HG03196 (cell line): ENCODE data around the gene DISP1.
A peak's percentile ranks its signal among the peaks of the same experiment; 100 is the strongest.
"Not testable (repeated sequence)": the region's sequence is repeated elsewhere in the genome, so short reads cannot be mapped to it uniquely, and the experiment has no call there.

Experiments used
- ATAC-seq: cut with Tn5 transposase; IDR thresholded peaks from one replicate; pipeline ENCODE4 v1.9.1; 2021; ENCODE audit not compliant: unreplicated experiment

DISP1 gene

GRCh38 chr1:222794656-222795474, 20.0 kb upstream of the DISP1 start:
- ATAC-seq: no peak

GRCh38 chr1:222798116-222798515, 16.7 kb upstream of the DISP1 start:
- peak; percentile 54 for ATAC-seq

GRCh38 chr1:222798975-222799374, 15.9 kb upstream of the DISP1 start:
- ATAC-seq: no peak

DNA sequence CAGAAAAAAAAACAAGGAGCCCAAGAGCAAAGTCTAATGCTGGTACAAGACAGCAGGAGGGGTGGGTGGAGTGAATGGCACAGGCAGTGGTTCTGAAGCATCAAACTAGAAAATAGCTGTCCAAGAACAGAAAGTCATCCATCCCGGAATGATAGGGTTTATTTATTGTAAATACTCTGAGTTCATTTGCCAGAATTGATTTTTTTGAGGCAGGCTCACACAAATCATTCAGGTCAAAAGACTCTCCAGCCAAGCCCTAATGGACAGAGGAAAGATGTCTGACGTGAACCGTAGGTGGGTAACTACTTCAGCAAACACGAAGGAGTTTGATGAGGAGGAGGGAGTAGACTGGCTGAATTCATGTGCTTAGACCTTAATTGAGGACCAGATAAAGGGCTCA, 13.8 kb upstream of the DISP1 start:
- no peak for ATAC-seq

GRCh38 chr1:222811671-222812070, 3.2 kb upstream of the DISP1 start:
- ATAC-seq: no peak

DNA sequence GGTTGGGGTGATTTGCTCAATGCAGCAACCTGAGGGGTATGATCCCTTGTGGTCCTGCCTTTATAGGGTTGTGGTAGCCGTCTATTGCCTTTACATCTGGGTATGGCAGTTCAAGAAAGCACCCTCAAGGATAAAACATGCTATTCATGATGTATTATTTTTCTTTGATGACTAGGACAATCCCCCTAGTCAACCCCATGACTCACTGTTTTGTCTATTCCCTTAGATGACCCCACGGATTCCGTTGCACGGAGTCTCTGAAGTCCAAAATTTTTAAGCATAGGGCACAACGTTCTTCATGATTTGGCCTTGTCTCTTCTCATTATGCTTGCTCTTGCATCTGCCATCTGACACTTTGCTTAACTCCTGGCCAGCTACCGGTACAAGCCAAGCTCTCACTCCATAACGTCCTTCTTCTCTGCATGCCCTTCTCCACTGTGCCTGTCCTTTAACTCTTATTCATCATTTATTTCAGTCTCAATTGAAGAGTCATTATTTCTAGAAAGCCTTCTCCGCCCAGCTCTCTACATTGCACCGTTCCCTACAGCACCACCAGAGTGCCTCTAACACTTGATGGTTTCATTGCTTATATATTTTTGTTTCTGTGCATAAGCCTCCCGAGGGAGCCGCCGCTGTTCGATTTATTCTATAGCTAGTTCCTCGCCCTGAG, 838 bp upstream of the DISP1 start:
- no peak for ATAC-seq

DNA sequence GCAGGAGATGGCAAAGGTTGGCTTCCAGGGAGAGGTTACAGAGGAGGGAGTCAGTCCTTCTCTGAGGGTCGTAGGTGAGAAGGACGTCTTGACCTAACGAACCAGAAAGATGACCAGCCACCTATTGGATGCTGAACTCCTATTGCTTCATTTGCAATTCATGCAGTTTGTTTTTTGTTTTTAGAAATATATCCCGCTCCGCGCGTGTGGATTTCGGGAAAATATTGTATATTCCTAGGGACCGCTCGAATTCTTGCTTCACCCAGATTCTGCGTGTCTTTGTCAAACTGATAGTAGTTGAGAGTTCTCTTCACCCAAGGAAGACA, 564 bp downstream of the DISP1 start:
- no peak for ATAC-seq

- ATAC-seq: no peak
These were observed 2.7 kb downstream of the DISP1 start for GRCh38 chr1:222817529-222817928.

GRCh38 chr1:222818171-222818570, 3.3 kb downstream of the DISP1 start:
- ATAC-seq: no peak

DNA sequence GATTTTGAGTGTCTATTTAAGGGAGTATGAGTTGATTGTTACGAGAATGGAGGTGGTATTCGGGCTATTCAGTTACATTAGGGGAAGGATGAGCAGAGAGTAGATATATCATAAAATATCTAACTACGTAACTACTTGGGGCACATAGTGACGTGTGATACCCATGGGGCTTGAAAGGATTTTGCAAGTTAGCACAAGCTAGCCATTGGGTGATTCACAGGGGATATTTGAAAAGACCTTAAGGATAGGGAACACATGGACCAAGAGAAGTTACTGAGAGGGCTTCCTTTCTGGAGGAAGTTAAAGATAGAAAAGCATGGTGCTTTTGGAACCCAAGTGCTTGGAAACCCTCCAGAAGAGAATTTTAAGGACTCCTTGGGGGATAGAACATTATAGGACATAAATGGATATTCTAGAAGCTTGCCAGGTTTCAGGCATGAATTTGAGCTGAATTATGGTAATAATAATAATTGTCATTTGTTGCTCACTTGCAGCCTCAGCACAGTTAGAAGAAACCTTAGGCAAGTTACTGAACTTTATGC, 5.4 kb downstream of the DISP1 start:
- no peak for ATAC-seq

GRCh38 chr1:222821239-222821638, 6.4 kb downstream of the DISP1 start:
- no peak for ATAC-seq

DNA sequence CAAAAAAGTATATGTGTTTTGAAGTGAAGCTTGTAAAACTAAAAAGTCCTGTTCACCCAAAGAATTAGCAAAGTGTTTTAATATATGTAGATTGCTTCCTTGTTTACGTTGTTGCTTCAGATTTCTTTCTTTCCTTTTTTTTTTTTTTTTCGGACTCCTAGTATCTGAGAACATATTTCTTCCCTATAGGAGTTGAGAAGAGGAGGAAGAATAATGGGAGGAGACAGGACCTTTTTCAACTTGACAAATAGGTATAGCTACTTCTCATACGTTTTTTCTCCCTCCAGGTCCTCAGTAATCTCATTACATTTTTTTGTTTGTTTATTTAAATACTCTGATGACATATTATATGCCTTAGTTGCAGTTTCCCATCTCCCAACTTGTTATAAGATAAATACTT, 8.9 kb downstream of the DISP1 start:
- ATAC-seq: no peak

- no peak for ATAC-seq
These were observed 9.8 kb downstream of the DISP1 start for GRCh38 chr1:222824641-222825040.

DNA sequence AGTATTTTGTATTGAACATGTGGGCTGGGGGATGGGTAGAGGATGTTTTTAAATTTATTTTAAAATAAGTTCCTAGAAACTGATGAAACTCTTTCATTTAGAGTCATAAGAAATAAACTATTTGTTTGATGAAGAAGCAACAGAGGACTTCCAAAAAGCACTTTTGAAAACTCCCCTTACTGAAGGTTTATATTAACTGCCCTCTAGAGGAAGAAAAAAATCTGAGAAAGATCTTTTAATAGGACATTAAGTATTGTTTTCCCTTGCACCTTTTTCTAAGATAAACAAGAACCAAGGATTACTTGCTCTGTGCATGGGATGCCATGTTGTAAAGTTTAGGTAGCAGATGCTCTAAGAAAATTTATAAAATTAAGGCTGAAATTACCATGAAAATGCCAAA, 14.1 kb downstream of the DISP1 start:
- no peak for ATAC-seq

DNA sequence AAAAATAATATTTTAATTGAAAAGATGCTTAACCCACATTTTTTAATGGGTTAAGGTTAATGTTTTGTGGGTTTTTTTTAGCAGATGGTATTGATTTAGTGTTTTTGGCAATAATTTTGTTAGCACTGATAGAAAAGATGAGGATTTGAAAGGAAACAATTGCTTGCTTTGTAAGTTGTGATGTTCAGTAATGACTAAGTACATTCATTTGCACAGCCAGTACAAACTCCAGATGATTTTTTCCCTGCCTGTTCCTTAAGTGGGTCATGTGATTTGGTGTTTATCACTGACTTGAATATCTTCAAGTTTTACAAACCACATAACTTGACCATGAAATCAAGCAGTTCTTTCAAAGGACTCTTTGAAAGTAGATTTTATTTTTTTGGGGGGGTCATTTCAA, 15.0 kb downstream of the DISP1 start:
- no peak for ATAC-seq

DNA sequence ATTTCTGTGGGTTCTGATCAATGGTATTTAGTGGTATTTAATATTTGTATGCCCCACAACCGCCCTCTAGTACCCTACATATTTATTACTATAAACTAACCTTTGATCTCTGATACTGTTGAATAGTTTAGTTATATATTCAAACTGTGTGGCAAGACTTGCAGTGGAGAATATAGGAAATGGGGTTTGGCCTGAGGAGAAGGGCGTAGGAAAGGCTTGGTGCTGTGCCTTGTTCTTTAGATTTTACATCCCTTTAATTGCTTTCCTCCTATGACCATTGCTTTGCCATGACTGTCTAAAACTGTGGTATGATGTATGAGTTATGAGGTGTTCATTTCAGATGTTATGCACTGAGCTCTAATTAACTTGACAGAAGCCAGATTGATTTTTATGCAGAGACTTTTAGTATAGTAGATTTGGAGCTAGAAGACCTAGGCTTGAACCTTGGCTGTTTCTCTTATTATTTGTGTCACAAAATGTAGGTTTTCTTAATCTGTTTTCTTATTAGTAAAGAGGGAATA, 18.6 kb downstream of the DISP1 start:
- ATAC-seq: no peak

GRCh38 chr1:222843469-222844410, 28.9 kb downstream of the DISP1 start:
- no peak for ATAC-seq

GRCh38 chr1:222844411-222844779, 29.6 kb downstream of the DISP1 start:
- ATAC-seq: no peak

DNA sequence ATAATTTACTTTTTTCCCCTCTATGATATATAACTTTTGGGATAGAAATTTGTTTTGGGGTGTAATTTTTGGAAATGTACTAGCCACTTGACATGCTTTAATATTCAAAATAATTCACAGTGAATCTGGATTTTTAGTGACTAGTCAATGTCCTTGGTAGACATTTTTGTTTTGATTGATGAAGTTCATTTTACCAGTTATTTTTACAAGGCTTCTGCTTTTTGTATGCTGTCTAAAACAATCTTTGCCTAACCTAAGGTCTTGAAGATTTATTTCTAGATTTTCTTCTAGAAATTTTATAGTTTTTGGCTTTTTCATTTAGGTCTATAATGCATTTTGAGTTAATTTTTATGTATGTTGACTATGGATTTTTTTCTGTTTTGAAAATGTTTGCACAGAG, 30.9 kb downstream of the DISP1 start:
- no peak for ATAC-seq

- ATAC-seq: not testable (repeated sequence)
These were observed 35.7 kb downstream of the DISP1 start for GRCh38 chr1:222850550-222850949.

DNA sequence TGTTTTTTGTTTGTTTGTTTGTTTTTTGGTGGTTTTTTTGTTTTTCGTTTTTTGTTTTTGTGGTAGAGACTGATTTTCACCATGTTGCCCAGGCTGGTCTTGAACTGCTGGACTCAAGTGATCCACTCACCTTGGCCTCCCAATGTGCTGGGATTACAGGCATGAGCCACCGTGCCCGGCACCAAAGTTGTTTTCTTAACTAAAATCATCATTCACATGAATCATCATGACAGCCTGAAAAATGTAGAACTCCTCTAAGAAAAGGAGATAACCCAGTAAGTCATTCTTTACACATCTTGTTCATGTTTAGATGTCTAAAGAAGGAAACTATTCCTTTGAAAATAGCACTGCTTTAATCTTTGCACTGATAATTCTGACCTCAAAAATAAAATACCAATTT, 37.5 kb downstream of the DISP1 start:
- no peak for ATAC-seq
